Skeletal muscle tissue (tissue), 4 donors: ENCODE data around the gene NAA38. TPM values are rescaled to one million over a fixed set of nuclear protein-coding genes. Genes with fewer than 3 reads are reported as not detected.

Experiments used
- H3K27ac ChIP-seq: one replicate; pipeline ENCODE4 v1.7.0; 2013; ENCODE audit warnings: mild to moderate bottlenecking, low read depth, low read length, inconsistent platforms
- H3K27me3 ChIP-seq, 3 donors: one replicate each; pipeline ENCODE4 v1.7.0; 2013; ENCODE audit warnings: low read length in 3 of 3; ENCODE audit not compliant: control insufficient read depth in 3 of 3, insufficient read depth in 3 of 3
- H3K36me3 ChIP-seq, 3 donors: one replicate each; pipeline ENCODE4 v1.7.0; 2013; ENCODE audit warnings: low read length in 3 of 3; ENCODE audit not compliant: control insufficient read depth in 3 of 3, insufficient read depth in 3 of 3
- H3K4me1 ChIP-seq, 3 donors: one replicate each; pipeline ENCODE4 v1.7.0; 2013; ENCODE audit warnings: low read length in 3 of 3, mild to moderate bottlenecking in 3 of 3; ENCODE audit not compliant: control insufficient read depth in 3 of 3, insufficient read depth in 3 of 3
- H3K4me3 ChIP-seq, 3 donors: one replicate each; pipeline ENCODE4 v1.7.0; 2013; ENCODE audit warnings: low read length in 3 of 3
- H3K9ac ChIP-seq, 3 donors: one replicate each; pipeline ENCODE4 v1.7.0; 2013; ENCODE audit warnings: low read length in 3 of 3, mild to moderate bottlenecking in 3 of 3, moderate library complexity in 2 of 3, low read depth in 1 of 3
- H3K9me3 ChIP-seq, 3 donors: one replicate each; pipeline ENCODE4 v1.7.0; 2013; ENCODE audit warnings: low read length in 3 of 3; ENCODE audit not compliant: control insufficient read depth in 3 of 3
- total RNA-seq: library from RNA; depleted of rRNA; stranded (reverse); fragments of >200 nt; gene quantifications from one replicate; pipeline ENCODE4 v1.2.3, GENCODE V29; 2014
- donor health status: Osteomylitis.

NAA38 gene
- total RNA-seq, 1 donor from 2014 or later = 50.1 TPM

- peaks cover 38 to 46% (median 40%) of the 10 kb centered on the region in 3 donors for H3K36me3 ChIP-seq
- no peaks in the 10 kb centered on the region for H3K27me3 ChIP-seq
- no peak overlapping the region for H3K27ac ChIP-seq
Observed at GRCh38 chr17:7846765-7847661, 10.3 kb downstream of the NAA38 start.

DNA sequence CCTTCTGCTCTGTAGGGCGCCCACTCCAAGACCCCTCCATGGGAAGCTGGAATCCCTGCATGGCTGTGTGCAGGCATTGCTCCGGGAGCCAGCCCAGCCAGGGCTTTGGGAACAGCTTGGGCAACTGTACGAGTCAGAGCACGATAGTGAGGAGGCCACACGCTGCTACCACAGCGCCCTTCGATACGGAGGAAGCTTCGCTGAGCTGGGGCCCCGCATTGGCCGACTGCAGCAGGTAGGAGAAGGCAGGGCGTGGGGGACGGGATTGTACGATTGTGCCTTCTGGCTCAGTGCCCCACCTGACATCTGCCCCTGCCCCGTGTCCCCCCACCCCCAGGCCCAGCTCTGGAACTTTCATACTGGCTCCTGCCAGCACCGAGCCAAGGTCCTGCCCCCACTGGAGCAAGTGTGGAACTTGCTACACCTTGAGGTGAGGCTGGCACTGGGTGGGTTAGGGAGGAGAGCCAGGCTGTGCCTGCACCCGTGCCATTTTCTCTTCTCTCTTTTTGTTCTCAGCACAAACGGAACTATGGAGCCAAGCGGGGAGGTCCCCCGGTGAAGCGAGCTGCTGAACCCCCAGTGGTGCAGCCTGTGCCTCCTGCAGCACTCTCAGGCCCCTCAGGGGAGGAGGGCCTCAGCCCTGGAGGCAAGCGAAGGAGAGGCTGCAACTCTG lies 11.2 kb downstream of the NAA38 start:
- no peak overlapping the region for H3K4me3 ChIP-seq
- H3K27ac ChIP-seq = no peak overlapping the region
- peaks cover 23 to 37% (median 31%) of the 10 kb centered on the region in 3 donors for H3K4me1 ChIP-seq
- no peaks in the 10 kb centered on the region for H3K9me3 ChIP-seq
- peaks cover 34 to 43% (median 37%) of the 10 kb centered on the region in 3 donors for H3K36me3 ChIP-seq
- H3K9ac ChIP-seq = no peak overlapping the region
- H3K27me3 ChIP-seq = no peaks in the 10 kb centered on the region

More at GRCh38 chr17:7846765-7847661, 10.3 kb downstream of the NAA38 start:
- Histone ChIP-seq H3K4me1 (peaks cover 28 to 41% (median 36%) of the 10 kb centered on the region in 3 donors), H3K4me3 (no peak overlapping the region), H3K9me3 (no peaks in the 10 kb centered on the region), H3K9ac (no peak overlapping the region)

GRCh38 chr17:7845359-7846062 lies 11.8 kb downstream of the NAA38 start:
- H3K9ac ChIP-seq = peak overlapping the region; percentile 91 to 96 (median 95)
- H3K36me3 ChIP-seq = peaks cover 27 to 37% (median 30%) of the 10 kb centered on the region in 3 donors
- H3K4me1 ChIP-seq = peaks cover 30 to 41% (median 37%) of the 10 kb centered on the region in 3 donors
- peak overlapping the region; percentile 95 for H3K27ac ChIP-seq
- peak overlapping the region; percentile 51 to 88 (median 74) for H3K4me3 ChIP-seq
- H3K9me3 ChIP-seq = no peaks in the 10 kb centered on the region
- no peaks in the 10 kb centered on the region for H3K27me3 ChIP-seq

- Histone ChIP-seq H3K36me3 (peaks cover 19 to 27% (median 24%) of the 10 kb centered on the region in 3 donors), H3K27me3 (no peaks in the 10 kb centered on the region), H3K27ac (peak overlapping the region; percentile 95), H3K9me3 (no peaks in the 10 kb centered on the region), H3K4me3 (peak overlapping the region; percentile 74 to 90 (median 88)), H3K4me1 (peaks cover 39 to 50% (median 47%) of the 10 kb centered on the region in 3 donors), H3K9ac (peak overlapping the region; percentile 91 to 96 (median 95))
Observed at GRCh38 chr17:7844292-7845154, 12.8 kb downstream of the NAA38 start.

DNA sequence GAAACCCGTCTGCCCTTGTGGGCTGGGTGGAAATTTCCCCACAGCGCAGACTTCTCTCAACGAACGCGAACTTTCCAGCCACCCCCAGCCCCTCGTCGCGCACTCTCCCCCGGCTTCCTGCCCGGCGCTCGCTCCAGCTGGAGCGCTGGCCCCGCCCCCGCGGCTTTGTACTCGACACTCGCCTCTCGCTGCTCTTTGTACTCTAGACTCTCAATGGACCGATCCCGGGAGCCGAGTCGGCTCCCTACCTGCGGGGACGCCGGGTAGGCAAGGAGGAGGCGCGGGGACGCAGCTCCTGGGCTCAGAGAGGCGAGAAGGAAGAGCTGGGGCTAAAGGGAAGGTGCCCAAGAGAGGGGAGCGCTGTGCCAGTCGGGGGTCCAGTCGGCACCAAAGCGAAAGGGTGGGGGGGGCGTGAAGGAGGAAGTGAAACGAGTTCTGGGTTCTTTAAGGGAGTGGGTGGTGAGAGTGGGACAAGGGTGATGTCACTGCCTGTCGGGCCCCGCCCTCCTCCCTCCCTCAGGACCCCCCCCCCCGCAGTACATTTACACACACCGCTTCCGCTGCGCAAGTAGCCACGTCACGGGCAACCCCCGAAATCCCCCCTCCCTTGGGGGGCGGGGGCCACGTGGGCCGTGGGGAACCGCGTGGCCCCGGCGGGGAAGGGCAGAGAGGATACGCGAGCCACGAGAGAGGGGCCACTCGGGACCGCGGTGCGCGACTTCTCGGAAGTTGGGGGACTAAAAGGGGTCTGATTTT lies 13.6 kb downstream of the NAA38 start:
- Histone ChIP-seq H3K27me3 (no peaks in the 10 kb centered on the region), H3K27ac (peak overlapping the region; percentile 95), H3K9ac (peak overlapping the region; percentile 91 to 96 (median 95)), H3K4me3 (peak overlapping the region; percentile 74 to 90 (median 88)), H3K36me3 (peaks cover 12 to 23% (median 20%) of the 10 kb centered on the region in 3 donors), H3K9me3 (no peaks in the 10 kb centered on the region), H3K4me1 (peaks cover 48 to 58% (median 55%) of the 10 kb centered on the region in 3 donors)

- Histone ChIP-seq H3K36me3 (peaks cover 12 to 22% (median 20%) of the 10 kb centered on the region in 3 donors), H3K27me3 (no peaks in the 10 kb centered on the region), H3K4me1 (peaks cover 52 to 63% (median 59%) of the 10 kb centered on the region in 3 donors), H3K27ac (peak overlapping the region; percentile 95), H3K9me3 (no peaks in the 10 kb centered on the region), H3K4me3 (peak overlapping the region; percentile 74 to 90 (median 88)), H3K9ac (peak overlapping the region; percentile 91 to 96 (median 95))
Observed at GRCh38 chr17:7843257-7843535, 14.2 kb downstream of the NAA38 start.

GRCh38 chr17:7842380-7843256 lies 14.7 kb downstream of the NAA38 start:
- H3K27ac ChIP-seq = peak overlapping the region; percentile 95
- no peaks in the 10 kb centered on the region for H3K27me3 ChIP-seq
- H3K4me3 ChIP-seq = peak overlapping the region; percentile 74 to 90 (median 88)
- H3K36me3 ChIP-seq = peaks cover 12 to 20% (median 20%) of the 10 kb centered on the region in 3 donors
- peak overlapping the region; percentile 91 to 96 (median 95) for H3K9ac ChIP-seq
- H3K9me3 ChIP-seq = no peaks in the 10 kb centered on the region
- H3K4me1 ChIP-seq = peaks cover 55 to 66% (median 62%) of the 10 kb centered on the region in 3 donors

- Histone ChIP-seq H3K4me3 (peak overlapping the region; percentile 74 to 94 (median 90)), H3K9ac (peak overlapping the region; percentile 91 to 96 (median 95)), H3K4me1 (peaks cover 62 to 72% (median 69%) of the 10 kb centered on the region in 3 donors), H3K27me3 (no peaks in the 10 kb centered on the region), H3K9me3 (no peaks in the 10 kb centered on the region), H3K27ac (peak overlapping the region; percentile 95), H3K36me3 (peaks cover 7 to 17% (median 15%) of the 10 kb centered on the region in 3 donors)
Observed at GRCh38 chr17:7841915-7842379, 15.4 kb downstream of the NAA38 start.
